DMS114 treated with DMSO at 0.1 percent for 48 hours (cell line): ENCODE results near the gene LRRC1.

Experiments used
- DNase-seq: peaks from one replicate; lab custom pipeline; 2025; ENCODE audit not compliant: unreplicated experiment; lab: John Stamatoyannopoulos, UW

The LRRC1 gene

GRCh38 chr6:53921639-53922038 is 126.8 kb downstream of the LRRC1 start:
- DNase-seq: no peak

DNA sequence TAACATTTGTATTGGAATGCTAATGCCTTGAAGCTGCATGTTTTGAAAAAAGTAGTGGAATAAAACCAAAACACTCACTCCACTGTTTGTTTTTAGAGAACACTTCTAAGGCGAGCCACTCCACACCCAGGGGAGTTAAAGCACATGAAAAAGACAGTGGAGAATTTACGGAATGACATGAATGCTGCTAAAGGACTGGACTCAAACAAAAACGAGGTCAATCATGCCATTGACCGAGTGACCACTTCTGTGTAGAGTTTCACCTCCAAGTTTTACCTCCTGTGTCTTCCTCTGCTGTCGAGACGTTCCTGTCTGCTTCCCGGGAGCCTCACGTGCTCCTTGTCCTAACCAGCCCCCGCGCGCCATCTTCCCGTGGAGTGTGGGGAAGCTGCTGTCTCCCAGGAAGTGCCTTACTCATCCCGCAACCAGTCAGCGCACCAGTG is 127.8 kb downstream of the LRRC1 start:
- DNase-seq: no peak

- no peak for DNase-seq
Measured at GRCh38 chr6:53924277-53924676, 129.5 kb downstream of the LRRC1 start.

DNA sequence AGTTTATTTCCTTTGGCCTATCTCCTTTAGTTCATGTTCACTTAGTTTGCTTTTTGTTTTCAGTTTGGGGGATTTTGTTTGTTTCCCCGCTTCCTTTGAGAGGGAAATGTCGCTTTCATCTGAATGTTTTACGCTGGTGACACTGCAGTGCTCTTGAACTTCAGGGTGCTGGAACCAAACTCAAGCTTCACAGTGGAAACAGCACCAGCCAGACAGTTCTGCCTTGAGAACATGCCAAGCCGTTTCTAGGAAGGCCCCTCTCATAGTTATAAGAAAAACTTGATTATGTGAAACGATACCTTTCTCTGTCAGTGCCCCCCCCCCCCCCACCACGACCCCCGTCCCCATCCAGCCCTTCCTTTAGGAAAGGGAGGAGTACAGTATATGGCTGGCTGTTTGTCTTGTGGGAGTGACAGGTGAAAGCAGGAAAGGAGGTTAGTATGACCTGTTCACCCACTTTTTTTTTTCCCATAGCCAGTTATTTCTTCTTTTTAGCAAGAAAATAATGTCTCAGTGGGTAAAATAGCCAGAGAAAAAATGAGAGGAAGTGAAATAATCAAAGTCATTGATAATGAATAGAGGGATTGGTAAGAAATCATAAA is 130.1 kb downstream of the LRRC1 start:
- no peak for DNase-seq

DNA sequence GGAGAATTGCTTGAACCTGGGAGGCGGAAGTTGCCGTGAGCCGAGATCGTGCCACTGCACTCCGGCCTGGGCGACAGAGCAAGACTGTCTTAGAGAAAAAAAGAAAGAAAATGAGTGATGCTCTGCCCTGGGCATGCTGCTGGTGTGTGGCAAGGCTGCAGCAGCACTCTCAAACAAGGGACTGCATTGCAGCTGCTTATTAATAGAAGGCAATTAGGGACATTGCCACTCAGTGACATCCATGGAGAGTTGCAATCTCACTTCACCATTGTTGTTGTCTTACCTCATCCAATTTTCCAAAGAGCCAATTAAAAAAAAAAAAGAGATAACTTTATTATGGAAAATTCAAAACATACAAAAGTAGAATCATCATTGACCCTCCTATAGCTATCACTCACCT is 131.1 kb downstream of the LRRC1 start:
- no peak for DNase-seq

GRCh38 chr6:53926505-53926904 is 131.7 kb downstream of the LRRC1 start:
- DNase-seq: no peak

- DNase-seq: no peak
Measured at GRCh38 chr6:53928641-53929040, 133.8 kb downstream of the LRRC1 start.

- DNase-seq: no peak
Measured at GRCh38 chr6:53929041-53929820, 134.4 kb downstream of the LRRC1 start.

DNA sequence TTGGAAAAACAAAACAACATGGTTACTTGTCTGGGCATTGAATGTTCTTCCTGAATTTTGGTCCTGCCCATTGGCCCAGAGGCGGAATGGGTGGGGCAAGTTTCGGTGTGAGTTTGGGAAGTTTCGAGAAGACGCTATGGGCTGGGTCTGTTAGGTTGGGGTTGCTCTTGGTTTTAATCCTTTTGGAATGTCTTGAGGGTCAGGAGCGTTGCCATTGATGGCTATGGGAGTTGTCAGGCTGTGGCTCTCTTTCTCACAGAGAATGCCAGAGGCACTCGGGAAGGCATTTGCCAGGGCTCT is 135.0 kb downstream of the LRRC1 start:
- DNase-seq: no peak

GRCh38 chr6:53930330-53930729 is 135.5 kb downstream of the LRRC1 start:
- no peak for DNase-seq

DNA sequence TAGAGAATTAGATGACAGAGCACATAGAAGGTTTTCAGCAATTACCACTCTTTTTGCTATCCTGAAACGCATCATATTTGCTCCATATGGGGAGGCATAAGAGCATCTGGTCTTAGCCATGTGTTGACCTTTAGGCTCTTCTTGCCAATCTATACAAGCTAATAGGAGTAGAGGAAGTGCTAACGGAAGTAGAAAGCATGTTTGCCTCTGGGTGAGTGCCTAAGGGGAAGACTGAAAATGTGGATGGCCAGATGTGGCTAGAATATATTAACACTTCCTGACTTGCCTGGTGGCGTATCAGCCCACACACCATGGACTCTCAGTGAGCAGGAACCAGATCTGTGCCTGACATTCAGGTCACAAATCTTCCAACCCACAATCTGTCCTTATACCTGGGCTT is 136.3 kb downstream of the LRRC1 start:
- DNase-seq: no peak

- DNase-seq: no peak
Measured at GRCh38 chr6:53932516-53932915, 137.7 kb downstream of the LRRC1 start.

GRCh38 chr6:53934023-53934422 is 139.2 kb downstream of the LRRC1 start:
- no peak for DNase-seq

DNA sequence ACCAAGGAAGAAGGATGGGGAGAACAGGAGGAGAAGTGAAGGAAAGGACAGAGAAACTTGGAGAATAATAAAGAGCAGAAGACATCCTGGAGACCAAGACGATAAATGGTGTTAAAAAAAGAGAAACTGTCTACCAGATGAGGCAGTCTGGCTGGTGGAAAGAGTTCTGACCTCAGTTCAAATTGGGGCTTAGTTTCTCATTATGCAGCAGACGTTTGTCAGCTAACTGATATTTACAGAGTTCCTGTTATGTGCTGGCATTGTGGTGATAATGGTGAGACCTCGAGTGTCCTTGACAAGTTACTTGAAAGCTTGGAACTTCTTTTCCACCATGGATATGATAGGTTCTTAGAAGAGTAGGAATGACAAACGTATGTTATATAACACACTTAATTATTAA is 142.7 kb downstream of the LRRC1 start:
- no peak for DNase-seq

DNA sequence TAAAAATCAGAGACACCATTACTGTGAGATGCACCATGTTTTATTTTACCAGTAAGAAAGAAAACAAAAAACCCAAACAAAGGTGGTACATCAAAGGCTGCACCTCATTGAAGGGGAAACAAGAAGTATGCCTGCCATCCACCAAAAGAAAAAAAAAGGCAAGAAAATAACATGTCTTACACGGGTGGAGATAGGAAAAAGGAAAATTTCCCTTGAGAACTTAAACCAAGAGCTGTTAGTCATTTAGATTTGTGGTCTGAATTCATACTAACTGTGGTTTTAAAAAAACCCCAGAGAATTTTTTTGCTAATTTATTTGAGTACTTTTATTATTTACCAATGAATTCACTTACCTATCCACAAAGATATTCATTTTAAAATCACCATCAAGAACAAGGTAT is 144.0 kb downstream of the LRRC1 start:
- DNase-seq: no peak

DNA sequence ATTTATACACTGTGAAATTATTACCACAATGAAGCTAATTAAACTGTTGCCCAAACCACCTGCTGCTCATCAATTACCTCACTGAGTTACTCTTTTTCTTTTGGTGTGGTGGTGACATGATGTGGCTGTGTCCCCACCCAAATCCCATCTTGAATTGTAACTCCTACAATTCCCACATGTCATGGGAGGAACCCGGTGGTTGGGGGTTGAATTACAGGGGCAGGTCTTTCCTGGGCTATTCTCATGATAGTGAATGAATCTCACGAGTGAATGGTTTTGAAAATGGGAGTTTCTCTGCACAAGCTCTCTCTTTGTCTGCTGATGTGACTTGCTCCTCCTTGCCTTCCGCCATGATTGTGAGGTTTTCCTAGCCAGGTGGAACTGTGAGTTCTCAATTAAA is 145.0 kb downstream of the LRRC1 start:
- DNase-seq: no peak

DNA sequence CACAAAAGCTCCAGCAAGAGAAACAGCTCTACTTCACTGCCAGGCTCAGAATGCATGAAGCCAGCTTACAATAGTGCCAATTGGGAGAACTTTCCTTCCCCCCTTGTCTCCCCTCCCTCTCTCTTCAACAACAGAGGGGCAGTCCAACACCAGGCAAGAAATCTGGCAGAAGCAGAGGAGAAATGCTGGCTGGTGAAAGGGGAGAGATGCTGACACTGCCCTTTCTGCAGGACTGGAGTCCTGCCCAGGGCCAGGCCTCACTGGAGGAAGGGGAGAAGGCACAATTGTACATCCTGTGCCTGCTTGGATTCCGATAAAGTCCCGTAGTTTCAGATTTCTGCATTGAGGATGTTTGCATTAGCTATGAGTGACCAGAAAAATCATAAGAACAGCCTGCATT is 148.6 kb downstream of the LRRC1 start:
- DNase-seq: no peak

GRCh38 chr6:53944091-53944490 is 149.3 kb downstream of the LRRC1 start:
- DNase-seq: no peak

DNA sequence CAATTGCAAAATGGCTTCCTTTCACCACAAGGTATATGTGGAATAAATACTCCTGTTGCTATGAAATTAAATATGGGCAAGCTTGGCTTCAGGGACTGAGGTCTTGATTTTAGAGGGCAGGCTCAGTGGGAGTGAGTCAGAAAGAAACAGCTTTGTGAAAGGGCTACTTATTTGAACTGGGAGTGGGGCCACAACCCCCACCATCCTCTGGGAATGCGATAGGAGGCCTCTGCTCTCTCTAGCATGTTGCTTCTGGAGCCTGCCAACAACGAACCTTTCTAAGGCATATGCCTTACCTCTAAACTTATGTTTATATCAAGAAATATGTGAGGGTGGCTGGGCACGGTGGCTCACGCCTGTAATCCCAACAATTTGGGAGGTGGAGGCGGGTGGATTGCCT is 149.7 kb downstream of the LRRC1 start:
- DNase-seq: no peak

- DNase-seq: no peak
Measured at GRCh38 chr6:53945765-53946407, 151.1 kb downstream of the LRRC1 start.

DNA sequence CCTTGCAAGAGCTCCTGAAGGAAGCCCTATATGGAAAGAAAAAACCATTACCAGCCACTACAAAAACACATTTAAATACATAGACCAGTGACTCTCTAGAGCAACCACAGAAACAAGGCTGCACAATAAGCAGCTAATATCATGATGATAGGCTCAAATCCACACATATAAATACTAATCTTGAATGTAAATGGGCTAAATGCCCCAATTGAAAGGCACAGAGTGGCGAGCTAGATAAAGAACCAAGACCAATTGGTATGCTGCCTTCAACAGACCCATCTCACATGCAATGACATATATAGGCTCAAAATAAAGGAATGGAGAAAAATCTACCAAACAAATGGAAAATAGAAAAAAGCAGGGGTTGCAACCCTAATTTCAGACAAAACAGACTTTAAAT is 153.0 kb downstream of the LRRC1 start:
- no peak for DNase-seq

GRCh38 chr6:53951383-53951782 is 156.6 kb downstream of the LRRC1 start:
- no peak for DNase-seq
